Measurements from ENCODE around the gene SLC2A11.

The SLC2A11 gene, protein sequence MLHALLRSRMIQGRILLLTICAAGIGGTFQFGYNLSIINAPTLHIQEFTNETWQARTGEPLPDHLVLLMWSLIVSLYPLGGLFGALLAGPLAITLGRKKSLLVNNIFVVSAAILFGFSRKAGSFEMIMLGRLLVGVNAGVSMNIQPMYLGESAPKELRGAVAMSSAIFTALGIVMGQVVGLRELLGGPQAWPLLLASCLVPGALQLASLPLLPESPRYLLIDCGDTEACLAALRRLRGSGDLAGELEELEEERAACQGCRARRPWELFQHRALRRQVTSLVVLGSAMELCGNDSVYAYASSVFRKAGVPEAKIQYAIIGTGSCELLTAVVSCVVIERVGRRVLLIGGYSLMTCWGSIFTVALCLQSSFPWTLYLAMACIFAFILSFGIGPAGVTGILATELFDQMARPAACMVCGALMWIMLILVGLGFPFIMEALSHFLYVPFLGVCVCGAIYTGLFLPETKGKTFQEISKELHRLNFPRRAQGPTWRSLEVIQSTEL

GRCh38 chr22:23857606-23858483 lies at the start of gene SLC2A11:
Gene SLC2A11, plus strand, starts transcription at chr22:23857875. Its CDS starts 125 bp downstream, at chr22:23858000.
- peak; percentile 93 for DNase-seq

GRCh38 chr22:23812378-23812777 lies 45.3 kb upstream of the SLC2A11 start:
- DNase-seq, result no peak

DNA sequence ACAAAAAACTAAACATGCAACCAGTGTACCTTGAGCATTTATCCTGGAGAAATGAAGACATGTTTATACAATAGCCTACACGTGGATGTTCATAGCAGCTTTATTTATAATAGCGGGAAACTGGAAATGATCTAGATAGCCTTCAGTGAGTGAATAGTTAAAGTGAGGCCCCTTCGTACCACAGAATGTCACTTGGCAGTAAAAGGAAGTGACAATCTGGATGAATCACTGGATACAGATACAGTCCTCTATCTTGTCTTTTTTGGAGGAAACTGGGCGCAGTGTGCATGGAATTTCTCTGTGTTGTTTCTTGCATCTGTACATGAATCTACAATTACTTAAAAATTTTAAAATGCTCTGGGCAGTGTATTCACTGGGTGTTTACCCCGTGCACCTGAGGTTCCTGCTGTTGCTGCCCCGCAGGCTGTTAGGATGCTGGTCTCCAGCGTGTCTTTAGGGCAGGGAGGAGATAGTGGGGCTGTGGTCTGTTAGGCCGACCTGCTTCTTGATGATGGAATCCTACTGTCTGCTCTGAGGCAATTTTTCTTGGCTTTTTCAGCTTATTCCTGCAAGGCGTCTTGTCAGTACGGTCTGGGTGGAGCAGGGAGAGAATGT lies 42.0 kb upstream of the SLC2A11 start:
- DNase-seq, result no peak

DNA sequence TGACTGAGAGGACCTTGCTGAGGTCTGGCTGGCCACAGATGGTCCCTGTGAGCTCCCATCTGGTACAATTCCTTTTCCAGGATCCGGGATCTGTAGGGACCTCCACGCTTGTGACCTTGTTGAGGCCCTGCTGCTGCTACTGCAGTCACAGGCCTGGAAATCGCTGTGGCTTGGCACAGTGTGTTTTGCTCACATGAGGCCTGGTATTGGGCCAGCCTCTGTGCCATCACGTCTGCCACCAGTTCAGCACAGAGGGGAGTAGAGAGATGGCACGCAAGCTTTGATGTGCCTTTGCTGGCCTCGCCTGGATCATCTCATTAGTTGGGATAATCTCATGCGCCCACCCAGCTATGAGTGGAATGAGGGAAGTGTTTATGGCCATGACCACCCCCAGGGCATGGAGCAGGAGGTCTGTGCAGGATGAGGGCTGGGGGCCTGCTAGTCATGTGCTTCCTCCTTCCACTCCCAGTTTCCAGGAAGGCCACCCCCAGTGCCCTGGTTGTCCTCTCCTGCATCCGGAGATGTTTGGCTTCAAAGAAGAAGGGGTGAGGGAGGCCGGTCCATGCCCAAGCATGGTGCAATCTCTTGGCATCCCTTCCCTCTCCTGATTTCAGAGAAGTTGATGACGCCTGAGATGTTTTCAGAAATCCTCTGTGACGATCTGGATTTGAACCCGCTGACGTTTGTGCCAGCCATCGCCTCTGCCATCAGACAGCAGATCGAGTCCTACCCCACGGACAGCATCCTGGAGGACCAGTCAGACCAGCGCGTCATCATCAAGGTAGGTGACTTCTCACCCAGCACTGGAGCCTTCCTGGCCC lies 41.3 kb upstream of the SLC2A11 start:
- DNase-seq, result peak; percentile 83

- no peak for DNase-seq
These were observed 40.5 kb upstream of the SLC2A11 start for GRCh38 chr22:23817146-23817545.

DNA sequence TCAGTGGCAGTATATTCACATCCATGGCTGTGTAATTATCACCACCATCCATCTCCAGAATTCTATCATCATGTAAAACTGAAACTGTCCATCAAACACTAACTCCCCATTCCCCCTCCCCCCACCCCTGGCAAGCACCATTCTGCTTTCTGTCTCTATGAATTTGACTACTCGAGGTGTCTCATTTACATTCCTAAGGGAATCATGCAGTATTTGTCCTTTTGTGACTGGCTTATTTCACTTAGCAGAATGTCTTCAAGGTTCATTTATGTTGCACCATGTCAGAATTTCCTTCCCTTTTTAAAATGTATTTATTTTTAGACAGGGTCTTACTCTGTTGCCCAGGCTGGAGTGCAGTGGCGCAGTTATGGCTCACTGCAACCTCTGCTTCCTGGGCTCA lies 39.1 kb upstream of the SLC2A11 start:
- DNase-seq, result no peak

DNA sequence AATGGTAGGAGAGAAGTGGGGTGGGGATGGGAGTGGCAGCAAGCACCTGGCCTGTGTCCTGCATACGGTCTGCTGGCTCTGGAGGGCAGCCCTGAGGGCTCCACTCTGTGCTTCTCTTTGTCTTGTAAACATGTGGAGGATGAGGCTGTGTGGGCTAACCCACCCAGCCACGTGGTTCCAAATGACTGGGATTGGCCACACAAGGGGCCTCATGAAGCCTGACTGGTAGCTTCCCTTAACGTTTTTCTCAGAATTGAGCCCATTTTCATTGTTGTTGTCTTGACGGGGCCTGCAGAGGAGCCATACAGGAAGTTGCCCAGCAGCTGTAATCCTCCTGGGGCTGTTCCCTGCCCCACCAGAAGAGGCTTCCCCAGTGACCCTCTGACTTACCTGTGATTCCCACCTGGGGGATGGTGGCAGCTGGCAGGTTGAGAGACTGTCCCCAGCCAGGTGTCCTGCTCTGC lies 36.9 kb upstream of the SLC2A11 start:
- no peak for DNase-seq

DNA sequence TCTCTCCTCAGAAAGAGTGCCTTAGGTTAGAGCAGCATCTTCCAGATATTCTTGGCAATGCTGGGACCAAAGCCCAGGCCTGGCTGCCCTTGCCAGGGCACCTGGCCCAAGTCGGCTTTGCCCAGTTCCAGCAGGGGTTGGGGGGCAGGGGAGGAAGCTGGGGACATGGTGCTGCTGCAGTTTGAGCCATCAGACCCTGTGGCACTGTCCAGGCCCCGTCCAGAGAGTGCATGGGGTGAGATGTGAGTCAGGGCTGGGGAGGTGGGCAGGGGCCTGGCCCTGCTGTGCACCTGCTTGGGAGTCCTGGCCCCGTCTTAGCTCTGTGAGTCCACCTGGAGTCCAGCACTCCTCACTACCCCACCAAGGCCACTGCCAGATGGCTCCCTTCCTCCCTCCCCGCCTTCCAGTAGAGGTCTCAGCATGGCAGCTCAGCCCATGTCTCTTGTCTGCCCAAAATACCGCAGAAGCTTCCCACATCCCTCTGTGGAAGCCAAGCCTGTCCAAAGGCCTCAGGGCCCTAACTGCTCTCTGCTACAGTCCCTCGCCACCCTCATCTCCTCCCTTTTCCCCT lies 35.5 kb upstream of the SLC2A11 start:
- DNase-seq, result no peak

DNA sequence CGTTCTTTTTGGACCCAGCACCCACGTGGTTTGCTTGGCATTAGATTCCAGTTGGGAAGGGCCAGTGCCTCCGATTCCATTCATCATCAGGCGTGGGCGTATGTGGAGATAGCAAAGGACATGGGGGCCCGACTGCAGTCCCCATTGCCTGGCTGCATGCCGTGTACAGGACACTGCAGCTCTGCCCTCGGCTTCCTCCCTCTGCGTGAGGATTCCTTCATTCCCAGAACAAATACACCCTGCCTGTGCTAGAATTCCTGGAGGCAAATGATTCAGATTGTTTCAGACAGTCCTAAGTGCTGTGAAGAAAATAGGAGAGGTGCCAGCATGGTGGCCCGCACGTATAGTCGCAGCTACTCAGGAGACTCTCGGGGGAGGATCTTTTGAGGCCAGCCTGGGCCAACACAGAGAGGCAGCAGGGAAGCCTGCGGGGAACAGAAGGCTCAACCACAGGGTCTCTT lies 34.3 kb upstream of the SLC2A11 start:
- DNase-seq, result no peak

DNA sequence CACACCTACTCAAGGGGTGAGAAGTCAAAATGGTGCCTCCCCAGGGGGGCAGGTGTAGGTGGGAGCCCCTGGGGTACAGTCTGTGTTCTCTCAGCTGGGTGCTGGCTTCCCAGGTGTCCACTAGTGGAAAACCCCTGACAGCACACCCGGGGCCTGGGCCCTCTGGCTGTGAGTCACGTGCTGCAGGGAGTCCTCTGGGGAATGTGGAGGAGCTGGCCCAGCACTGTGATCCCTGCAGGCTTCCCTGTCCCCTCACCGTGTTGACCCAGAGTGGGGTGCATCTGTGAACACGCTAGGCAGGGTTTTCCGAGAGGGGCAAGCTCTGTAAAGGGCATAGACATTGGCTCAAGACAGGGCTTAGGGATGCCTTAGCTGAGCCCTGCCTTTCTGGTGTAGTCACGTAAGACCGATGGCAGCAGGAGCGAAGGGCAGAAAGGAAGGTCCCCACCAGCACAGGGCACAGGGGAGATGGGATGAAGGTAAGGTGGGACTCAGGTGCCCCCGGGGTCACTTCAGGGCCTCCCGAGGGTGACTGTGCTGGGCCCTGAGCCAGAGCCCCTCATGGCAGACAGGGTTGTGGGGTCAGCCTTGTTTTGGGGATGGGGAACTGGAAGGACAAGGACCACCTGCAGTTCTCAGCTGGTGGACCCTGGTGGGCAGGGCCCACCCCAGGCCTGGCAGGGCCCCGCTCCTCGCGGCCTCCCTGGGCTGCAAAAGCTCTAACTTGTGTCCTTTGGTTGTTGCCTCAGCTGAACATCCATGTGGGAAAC lies 33.0 kb upstream of the SLC2A11 start:
- no peak for DNase-seq

DNA sequence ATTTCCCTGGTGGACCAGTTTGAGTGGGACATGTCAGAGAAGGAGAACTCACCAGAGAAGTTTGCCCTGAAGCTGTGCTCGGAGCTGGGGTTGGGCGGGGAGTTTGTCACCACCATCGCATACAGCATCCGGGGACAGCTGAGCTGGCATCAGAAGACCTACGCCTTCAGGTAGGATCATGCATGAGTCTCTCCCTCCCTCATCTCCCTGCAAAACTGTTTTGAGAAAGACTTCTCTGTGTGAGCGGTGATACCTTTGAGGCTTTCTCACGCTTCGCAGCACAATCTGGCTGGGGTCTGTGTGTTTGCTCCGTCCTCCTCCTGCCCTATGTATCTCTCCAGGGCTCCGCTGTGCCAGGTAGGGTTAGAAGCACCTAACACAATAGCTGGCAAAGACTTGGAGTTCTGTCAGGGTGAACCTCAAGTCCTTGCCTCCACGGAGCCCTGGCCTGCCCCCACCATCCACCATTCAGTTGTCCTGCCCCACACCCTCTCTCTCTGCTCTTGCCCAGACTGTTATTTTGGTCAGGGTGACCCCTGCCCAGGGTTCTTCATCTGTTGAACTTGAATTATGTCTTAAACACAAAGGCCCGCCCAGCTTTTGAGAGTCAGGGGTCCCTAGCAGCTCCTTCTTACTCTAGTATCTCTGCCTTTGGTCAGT lies 32.3 kb upstream of the SLC2A11 start:
- DNase-seq, result no peak

GRCh38 chr22:23826510-23827350 lies 30.9 kb upstream of the SLC2A11 start:
- no peak for DNase-seq

- no peak for DNase-seq
These were observed 30.2 kb upstream of the SLC2A11 start for GRCh38 chr22:23827351-23827995.

GRCh38 chr22:23828800-23829680 lies 28.6 kb upstream of the SLC2A11 start:
- DNase-seq, result no peak

- DNase-seq, result no peak
These were observed 27.8 kb upstream of the SLC2A11 start for GRCh38 chr22:23829845-23830372.

GRCh38 chr22:23831261-23831660 lies 26.4 kb upstream of the SLC2A11 start:
- DNase-seq, result no peak

GRCh38 chr22:23831781-23832180 lies 25.9 kb upstream of the SLC2A11 start:
- DNase-seq, result no peak
